Uterus (tissue), 2 donors: ENCODE results near the gene RHOH.

Source experiments
- CTCF ChIP-seq, 4 experiments: fragments of 200-600 bp in 2 of 4; fragments of 450-650 bp in 2 of 4; sonication (generic) in 2 of 4; IDR thresholded peaks; one replicate each; pipeline ENCODE4 v1.5.1; 2016 to 2019; ENCODE audit warnings: antibody characterized with exemption in 4 of 4, mild to moderate bottlenecking in 2 of 4, moderate library complexity in 1 of 4
- POLR2A ChIP-seq, 2 donors: fragments of 450-650 bp; IDR thresholded peaks; one replicate each; pipeline ENCODE4 v1.6.1; 2016; ENCODE audit warnings: antibody characterized with exemption in 2 of 2, mild to moderate bottlenecking in 1 of 2, moderate library complexity in 1 of 2

- TF ChIP-seq CTCF (IDR thresholded peaks at IDR 0.05), result no peak
- TF ChIP-seq POLR2A (IDR thresholded peaks at IDR 0.05), result no peak
Measured at GRCh38 chr4:40165916-40166315, 30.9 kb upstream of the RHOH start.
